Esophagus muscularis mucosa (tissue), 4 donors: ENCODE results near the gene UNC5A.

Source experiments
- EP300 ChIP-seq: sonication (generic); formaldehyde crosslinking; IDR thresholded peaks from one replicate; pipeline ENCODE4 v1.6.1; 2017; ENCODE audit warnings: antibody characterized with exemption
- POLR2A ChIP-seq: fragments of 450-650 bp; IDR thresholded peaks from one replicate; pipeline ENCODE4 v1.6.1; 2017; ENCODE audit warnings: antibody characterized with exemption, moderate library complexity, mild to moderate bottlenecking, low read depth
- TF ChIP-seq, protein P1 (sequence below), 3 experiments: fragments of 200-600 bp in 2 of 3; fragments of 450-650 bp in 1 of 3; sonication (generic) in 2 of 3; IDR thresholded peaks; one replicate each; pipeline ENCODE4 v1.5.1; 2017 to 2019; ENCODE audit warnings: antibody characterized with exemption in 3 of 3, mild to moderate bottlenecking in 2 of 3, moderate library complexity in 1 of 3

DNA sequence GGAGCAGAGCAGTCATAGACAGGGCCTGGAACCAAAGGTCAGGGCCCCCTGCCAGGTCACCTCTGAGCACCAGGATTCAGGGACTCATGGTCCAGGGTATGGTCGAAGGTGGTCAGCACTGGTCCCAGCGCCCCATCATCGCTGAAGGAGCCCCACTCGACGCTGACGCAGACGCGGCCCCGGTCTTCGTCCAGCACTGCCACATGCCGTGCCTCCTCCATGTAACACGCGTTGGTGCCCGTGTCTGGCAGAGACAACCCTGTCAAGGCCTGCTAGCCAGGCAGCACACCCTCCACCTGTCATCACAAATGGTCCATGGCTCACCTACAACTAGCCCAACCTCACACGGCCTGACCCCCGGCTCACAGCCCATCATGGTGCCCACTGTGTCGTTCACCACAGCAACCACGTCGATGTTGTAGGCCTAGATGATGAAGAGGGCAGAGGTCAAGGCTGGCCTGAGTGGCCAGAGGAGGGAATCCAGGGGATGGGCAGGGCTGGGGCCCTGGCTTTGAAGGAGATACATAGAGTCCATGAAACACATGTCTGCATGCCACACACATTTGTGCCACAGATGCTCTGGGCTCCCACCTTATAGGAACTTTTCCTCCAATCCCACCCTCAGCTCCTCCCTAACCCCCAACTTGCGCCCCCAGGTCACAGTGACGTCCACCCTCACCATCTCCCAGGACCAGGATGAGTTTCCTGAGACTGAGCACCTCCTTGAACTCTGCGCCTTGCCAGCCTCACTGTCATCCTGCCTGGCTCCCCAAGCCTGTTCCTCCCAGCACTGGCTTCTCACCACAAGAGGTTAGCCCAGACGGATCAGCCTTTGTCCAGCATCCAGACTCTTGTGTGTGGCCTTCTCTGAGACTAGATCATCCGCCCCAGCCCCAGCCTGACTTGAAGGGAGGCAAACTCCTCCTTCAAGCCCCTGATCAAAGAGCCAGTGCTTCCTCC is 79.2 kb downstream of the UNC5A start:
- TF ChIP-seq, protein P1, sequence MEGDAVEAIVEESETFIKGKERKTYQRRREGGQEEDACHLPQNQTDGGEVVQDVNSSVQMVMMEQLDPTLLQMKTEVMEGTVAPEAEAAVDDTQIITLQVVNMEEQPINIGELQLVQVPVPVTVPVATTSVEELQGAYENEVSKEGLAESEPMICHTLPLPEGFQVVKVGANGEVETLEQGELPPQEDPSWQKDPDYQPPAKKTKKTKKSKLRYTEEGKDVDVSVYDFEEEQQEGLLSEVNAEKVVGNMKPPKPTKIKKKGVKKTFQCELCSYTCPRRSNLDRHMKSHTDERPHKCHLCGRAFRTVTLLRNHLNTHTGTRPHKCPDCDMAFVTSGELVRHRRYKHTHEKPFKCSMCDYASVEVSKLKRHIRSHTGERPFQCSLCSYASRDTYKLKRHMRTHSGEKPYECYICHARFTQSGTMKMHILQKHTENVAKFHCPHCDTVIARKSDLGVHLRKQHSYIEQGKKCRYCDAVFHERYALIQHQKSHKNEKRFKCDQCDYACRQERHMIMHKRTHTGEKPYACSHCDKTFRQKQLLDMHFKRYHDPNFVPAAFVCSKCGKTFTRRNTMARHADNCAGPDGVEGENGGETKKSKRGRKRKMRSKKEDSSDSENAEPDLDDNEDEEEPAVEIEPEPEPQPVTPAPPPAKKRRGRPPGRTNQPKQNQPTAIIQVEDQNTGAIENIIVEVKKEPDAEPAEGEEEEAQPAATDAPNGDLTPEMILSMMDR (IDR thresholded peaks at IDR 0.05): no peak
- TF ChIP-seq EP300 (no peak), POLR2A (no peak)
